ENCODE results near the gene RERGL. TPM values are rescaled to one million over a fixed set of nuclear protein-coding genes. Genes with fewer than 3 reads are reported as not detected.
"Not testable (repeated sequence)": the region's sequence is repeated elsewhere in the genome, so short reads cannot be mapped to it uniquely, and the experiment has no call there.

Gene RERGL, protein sequence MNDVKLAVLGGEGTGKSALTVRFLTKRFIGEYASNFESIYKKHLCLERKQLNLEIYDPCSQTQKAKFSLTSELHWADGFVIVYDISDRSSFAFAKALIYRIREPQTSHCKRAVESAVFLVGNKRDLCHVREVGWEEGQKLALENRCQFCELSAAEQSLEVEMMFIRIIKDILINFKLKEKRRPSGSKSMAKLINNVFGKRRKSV
- 10 to 100 TPM in 2 of 3 donors, 1 to 10 TPM in 1; 9.1 to 11.2 (median 10.0) TPM for polyA plus RNA-seq (ENCODE audit: insufficient read length in 3 of 3)

GRCh38 chr12:18090093-18090492 is at the start of gene RERGL:
TSS of gene RERGL (minus strand) at chr12:18090193. CDS start at chr12:18090140, 53 bp downstream.
- DNase-seq (ENCODE audit: low read depth in 3 of 3, low spot score in 2 of 3) = no peak

- no peak for DNase-seq (ENCODE audit: low read depth in 3 of 3, low spot score in 2 of 3)
Measured at GRCh38 chr12:18139254-18139653, 49.3 kb upstream of the RERGL start.

- no peak for DNase-seq (ENCODE audit: low read depth in 3 of 3, low spot score in 2 of 3)
Measured at GRCh38 chr12:18135509-18135908, 45.5 kb upstream of the RERGL start.

- no peak for DNase-seq (ENCODE audit: low read depth in 3 of 3, low spot score in 2 of 3)
Measured at GRCh38 chr12:18135086-18135485, 45.1 kb upstream of the RERGL start.

- DNase-seq (ENCODE audit: low read depth in 3 of 3, low spot score in 2 of 3) = no peak
Measured at GRCh38 chr12:18130851-18131250, 40.9 kb upstream of the RERGL start.

GRCh38 chr12:18123707-18124106 is 33.7 kb upstream of the RERGL start:
- no peak for DNase-seq (ENCODE audit: low read depth in 3 of 3, low spot score in 2 of 3)

DNA sequence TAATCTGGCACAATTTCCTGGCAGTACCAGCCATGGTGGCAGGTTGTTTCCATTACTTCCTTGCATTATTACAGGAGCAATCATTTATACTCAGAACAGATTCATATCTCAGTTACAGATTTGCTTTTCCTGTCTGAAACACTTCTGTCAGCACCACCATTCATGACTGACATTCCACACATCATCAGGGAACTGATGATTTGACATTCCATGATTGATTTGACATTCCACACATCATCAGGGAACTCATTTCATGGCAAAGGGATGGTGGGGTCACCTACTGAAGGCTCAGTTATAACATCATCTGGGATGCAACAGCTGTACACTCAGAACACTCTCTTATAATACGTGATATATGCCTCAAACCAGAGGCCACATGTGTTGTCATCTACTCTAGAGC is 30.9 kb upstream of the RERGL start:
- DNase-seq (ENCODE audit: low read depth in 3 of 3, low spot score in 2 of 3) = no peak

DNA sequence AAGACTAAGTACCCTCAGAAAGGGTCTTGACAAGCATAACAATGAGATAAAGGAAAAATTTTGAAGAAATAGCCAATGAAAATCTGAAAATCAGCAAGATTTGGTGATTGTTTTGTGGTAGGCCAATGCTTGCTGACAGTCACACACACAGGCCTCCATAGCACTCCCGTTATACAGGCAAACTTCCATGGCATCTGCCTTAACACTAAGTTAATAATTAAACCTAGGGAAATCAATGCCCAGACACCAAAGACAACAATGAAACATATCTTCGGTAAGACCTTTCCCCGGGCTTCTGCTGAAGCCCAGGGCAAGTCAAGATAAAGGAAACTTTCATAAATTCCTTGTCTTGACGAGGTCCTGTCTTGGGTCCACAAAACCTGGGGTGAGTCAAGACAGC is 18.6 kb upstream of the RERGL start:
- no peak for DNase-seq (ENCODE audit: low read depth in 3 of 3, low spot score in 2 of 3)

DNA sequence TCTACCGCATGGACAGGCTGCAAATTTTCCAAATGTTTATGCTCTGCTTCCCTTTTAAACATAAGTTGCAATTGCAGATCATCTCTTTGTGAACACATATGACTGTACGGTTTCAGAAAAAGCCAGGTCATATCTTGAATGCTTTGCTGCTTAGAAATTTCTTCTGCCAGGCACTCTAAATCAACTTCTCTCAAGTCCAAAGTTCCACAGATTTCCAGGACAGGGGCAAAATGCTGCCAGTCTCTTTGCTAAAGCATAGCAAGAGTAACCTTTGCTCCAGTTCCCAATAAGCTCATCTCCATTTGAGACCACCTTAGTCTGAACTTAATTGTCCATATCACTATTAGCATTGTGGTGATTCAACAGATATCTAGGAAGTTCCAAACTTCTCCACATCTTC is 13.6 kb upstream of the RERGL start:
- no peak for DNase-seq (ENCODE audit: low read depth in 3 of 3, low spot score in 2 of 3)

DNA sequence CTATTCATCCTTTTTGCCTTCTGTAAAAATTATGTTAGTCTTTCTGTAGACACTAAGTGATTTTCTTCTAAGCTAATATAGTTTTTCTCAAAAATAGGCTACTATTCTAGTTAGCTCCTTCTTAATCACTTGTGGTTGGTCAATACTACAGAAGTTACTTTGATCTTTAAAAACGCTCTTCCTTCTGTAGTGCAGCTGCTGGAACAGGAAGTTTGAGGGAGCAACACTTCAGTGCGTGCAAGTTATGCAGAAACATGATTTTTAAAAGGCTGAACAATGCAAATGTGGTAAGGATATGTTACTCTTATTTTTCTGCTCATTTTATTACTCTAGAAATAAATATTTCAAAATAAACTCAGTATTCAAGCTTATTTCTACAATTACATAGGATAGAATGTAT is 11.1 kb upstream of the RERGL start:
- DNase-seq (ENCODE audit: low read depth in 3 of 3, low spot score in 2 of 3) = no peak

DNA sequence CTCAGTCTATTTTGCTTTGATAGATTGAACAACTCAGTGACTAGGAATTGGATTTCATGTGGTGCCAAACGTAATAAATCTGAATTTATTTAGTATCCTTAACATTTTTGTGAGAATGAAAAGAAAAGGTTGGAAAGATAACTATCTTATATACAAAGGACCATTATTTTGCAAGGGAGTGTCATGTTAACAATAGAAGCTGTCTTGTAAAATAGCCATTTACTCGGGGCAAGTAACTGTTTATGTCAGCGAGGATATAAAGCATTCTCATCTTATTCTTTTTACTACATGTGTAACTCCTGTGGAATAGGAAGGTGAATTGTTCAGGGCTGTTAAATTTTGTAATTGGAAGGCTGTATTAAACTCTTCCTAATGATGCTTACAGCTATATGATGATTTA is 5.9 kb downstream of the RERGL start:
- DNase-seq (ENCODE audit: low read depth in 3 of 3, low spot score in 2 of 3) = no peak

- no peak for DNase-seq (ENCODE audit: low read depth in 3 of 3, low spot score in 2 of 3)
Measured at GRCh38 chr12:18079541-18080246, 10.3 kb downstream of the RERGL start.

- DNase-seq (ENCODE audit: low read depth in 3 of 3, low spot score in 2 of 3) = no peak
Measured at GRCh38 chr12:18074001-18074400, 16.0 kb downstream of the RERGL start.

DNA sequence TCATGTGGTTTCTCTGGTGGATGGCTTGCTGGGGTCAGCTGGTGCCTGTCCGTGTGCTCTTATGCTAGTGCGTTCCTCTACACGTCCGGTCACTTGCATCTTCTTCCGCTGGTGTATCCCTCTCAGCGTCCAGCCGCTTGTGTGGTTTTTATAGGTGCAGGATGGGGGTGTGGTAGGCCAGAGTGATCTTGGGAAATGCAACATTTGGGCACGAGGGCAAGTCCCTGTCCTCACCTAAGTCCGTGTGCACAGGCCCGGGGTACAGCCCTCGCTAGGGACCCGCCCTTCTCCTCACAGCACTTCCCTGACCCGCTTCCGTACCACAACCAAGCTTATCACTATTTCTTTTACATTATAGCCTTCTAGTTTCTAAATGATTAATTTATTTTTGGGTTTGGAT is 17.3 kb downstream of the RERGL start:
- no peak for DNase-seq (ENCODE audit: low read depth in 3 of 3, low spot score in 2 of 3)

- DNase-seq (ENCODE audit: low read depth in 3 of 3, low spot score in 2 of 3) = no peak
Measured at GRCh38 chr12:18071336-18071735, 18.7 kb downstream of the RERGL start.

DNA sequence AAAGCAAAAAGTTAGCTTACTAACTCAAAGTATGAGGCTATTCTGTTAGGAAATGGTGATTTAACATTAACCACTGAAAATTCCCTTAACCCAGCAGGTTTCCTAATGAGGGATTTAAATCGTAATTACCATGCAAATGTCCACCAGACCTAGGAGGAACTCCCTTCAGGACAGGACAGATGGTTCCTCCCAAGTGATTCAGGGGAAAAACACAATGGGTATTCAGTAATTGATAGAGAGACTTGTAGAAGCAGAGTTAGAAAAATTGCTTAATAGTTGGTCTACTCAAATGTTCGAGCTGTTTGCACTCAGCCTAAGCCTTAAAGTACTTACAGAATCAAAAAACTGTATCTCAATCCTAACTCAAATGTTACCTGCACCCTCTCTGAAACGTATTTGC is 21.6 kb downstream of the RERGL start:
- no peak for DNase-seq (ENCODE audit: low read depth in 3 of 3, low spot score in 2 of 3)

DNA sequence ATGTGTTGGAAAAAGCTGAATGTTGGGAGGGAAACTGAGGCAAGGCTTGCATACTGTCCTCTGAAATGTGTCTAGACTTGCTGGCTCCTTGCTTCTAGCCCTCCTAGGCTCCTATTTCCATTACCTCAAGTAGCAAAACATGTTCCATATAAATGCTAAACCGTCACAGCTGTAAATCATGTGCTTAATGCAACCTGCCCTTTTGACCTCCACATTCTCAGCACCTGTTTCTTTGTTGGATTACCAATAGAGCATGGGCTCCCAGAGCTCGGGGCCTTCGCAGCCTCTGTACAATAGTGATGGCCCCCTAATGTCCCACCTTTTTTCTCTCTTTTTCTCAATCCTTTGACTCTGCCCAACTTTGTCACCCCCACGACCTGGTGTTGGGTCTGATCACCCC is 23.3 kb downstream of the RERGL start:
- DNase-seq (ENCODE audit: low read depth in 3 of 3, low spot score in 2 of 3) = no peak

- DNase-seq (ENCODE audit: low read depth in 3 of 3, low spot score in 2 of 3) = not testable (repeated sequence)
Measured at GRCh38 chr12:18062867-18063266, 27.1 kb downstream of the RERGL start.

DNA sequence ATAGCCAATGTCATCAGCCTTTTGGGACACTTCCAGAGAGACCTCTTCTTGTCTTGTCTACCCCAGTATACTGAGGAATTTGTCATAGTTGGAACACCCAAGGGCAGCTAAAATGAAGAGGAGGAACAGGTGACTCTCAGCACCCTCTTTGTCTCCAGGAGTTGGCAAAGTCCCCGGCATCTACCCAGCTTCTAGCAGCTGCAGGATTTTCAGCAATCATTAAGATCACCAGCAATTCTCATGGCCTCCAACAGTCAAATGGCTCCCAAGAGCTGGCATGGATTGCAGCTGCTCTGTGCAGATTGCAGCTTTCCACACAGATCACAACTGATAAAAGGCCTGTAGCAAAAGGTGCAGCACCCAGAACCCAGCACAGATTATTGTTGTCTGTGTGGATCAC is 32.9 kb downstream of the RERGL start:
- no peak for DNase-seq (ENCODE audit: low read depth in 3 of 3, low spot score in 2 of 3)

DNA sequence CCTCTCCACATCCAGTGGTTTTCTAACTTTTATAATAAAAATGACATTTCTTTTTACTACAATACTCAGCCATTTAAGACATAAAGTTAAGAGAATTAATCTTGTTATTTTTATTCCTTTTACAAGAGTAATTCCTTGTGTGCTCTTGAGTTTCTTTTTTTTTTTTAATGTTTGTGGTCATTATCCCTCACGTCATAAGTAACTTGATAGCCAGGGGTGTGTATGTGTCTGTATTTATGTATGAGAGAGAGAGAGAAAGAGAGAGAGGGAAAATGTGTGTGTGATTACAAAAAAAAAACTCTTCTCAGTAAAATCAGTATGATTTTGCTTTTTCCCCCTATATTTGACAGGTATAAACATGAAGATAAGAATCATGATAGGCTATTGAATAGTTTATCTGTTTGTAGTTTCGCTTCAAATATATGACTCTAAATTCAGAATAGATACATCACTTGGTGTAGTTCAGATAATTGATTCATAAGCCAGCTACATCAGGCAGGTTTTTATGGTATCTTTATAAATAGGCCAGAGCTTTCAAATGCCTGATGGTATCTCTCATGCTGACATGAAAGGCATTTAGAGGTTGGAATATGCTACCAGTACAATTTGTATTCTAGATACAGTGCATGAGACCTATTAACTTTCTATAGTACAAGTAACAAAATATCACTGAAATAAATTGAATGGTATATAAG is 34.9 kb downstream of the RERGL start:
- DNase-seq (ENCODE audit: low read depth in 3 of 3, low spot score in 2 of 3) = no peak

DNA sequence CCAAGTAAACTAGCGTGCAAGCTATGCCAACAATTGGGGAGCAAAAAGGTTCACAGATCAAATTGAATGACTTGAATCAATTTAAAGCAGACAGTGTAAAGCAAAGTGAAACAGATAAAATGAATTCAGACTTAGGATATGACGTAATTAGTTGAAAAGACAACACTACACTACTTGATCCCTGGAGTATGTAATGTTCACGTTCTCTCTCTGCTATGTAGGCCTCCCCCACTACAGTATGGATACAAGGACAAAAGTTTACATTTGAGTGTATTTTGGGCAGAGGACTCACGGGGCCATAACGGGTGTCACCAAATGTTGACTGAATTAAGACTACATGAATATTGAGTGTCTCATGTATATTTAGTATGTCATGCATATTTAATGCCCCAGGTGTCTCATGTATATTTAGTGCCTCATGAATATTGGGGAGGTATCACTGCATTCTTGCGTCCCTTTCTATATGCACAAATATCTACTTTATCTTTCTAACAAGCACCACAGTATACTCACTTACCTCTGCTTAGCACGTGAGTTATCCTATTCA is 44.5 kb downstream of the RERGL start:
- DNase-seq (ENCODE audit: low read depth in 3 of 3, low spot score in 2 of 3) = no peak
